ENCODE results near the gene PEPD. TPM values are rescaled to one million over a fixed set of nuclear protein-coding genes. Genes with fewer than 3 reads are reported as not detected.

Gene PEPD
- total and polyA plus RNA-seq, 2 donors (not counting 3 experiments of a cell fraction or from before 2014, with no cell fraction given) = 73.7 to 126 TPM

GRCh38 chr19:33486936-33487811, 34.4 kb downstream of the PEPD start:
- Histone ChIP-seq H3K9ac (replicated peaks; ENCODE audit: extremely low read depth, insufficient read depth, low read length) (no peak overlapping the region), H3K4me3 (replicated peaks in 1 of 3; ENCODE audit: insufficient read depth in 1 of 3, low read depth in 1 of 3, low read length in 3 of 3) (no peak overlapping the region), H3K4me1 (ENCODE audit: control insufficient read depth, extremely low read depth, insufficient read depth, low read length) (peaks cover 4% of the 10 kb centered on the region), H3K27ac (ENCODE audit: insufficient read depth, low read depth, low read length) (no peak overlapping the region), H3K4me2 (ENCODE audit: insufficient read depth, low read length) (no peak overlapping the region), H3K9me3 (replicated peaks; ENCODE audit: control insufficient read depth, insufficient read depth, low read length) (no peaks in the 10 kb centered on the region), H4K20me1 (replicated peaks; ENCODE audit: control insufficient read depth, extremely low read depth, insufficient read depth, low read length) (no peaks in the 10 kb centered on the region), H3K9me1 (replicated peaks; ENCODE audit: control insufficient read depth, extremely low read depth, insufficient read depth, low read length) (no peaks in the 10 kb centered on the region), H3K27me3 (ENCODE audit: control insufficient read depth in 2 of 2, insufficient read depth in 2 of 2, low read length in 2 of 2) (no peaks in the 10 kb centered on the region), H2AFZ (ENCODE audit: low read depth, low read length) (no peak overlapping the region), H3K79me2 (ENCODE audit: control insufficient read depth, insufficient read depth, low read length) (no peaks in the 10 kb centered on the region), H3K36me3 (ENCODE audit: control insufficient read depth in 2 of 2, extremely low read depth in 1 of 2, insufficient read depth in 2 of 2, low read length in 2 of 2) (peaks cover 0 to 2% of the 10 kb centered on the region in 2 experiments)
- ChIA-PET CTCF (no interaction called here), POLR2A (interaction anchor here (0.5 kb wide), 1 partner anchor 34 kb away, joined by 6 read pairs; the partner anchor contains the start of gene PEPD)
- DNase-seq (ENCODE audit: low read depth, low spot score) (no peak), FAIRE-seq (no peak)
- BruUV-seq (replicated peaks) = no TSS peak
- no peak for TF ChIP-seq FOS (IDR thresholded peaks at IDR 0.05; ENCODE audit: borderline replicate concordance, insufficient read depth, low read length)
- TF ChIP-seq EZH2 (IDR thresholded peaks at IDR 0.05; ENCODE audit: borderline replicate concordance, low read depth, low read length, severe bottlenecking) = no peak
- TF ChIP-seq, protein P1, sequence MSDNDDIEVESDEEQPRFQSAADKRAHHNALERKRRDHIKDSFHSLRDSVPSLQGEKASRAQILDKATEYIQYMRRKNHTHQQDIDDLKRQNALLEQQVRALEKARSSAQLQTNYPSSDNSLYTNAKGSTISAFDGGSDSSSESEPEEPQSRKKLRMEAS (IDR thresholded peaks at IDR 0.05; ENCODE audit: insufficient read depth, insufficient read length) = no peak
- no peak for TF ChIP-seq JUN (IDR thresholded peaks at IDR 0.05; ENCODE audit: borderline replicate concordance, insufficient read depth, insufficient read length, low read depth)
- intact Hi-C loops (cut with micrococcal nuclease) (no loop called here), dilution Hi-C loops (cut with MboI; ENCODE audit: extremely low pct_ligation_motif_present, low sequenced_read_pairs) (no loop called here)

GRCh38 chr19:33486407-33486806, 35.2 kb downstream of the PEPD start:
- H3K9me3 ChIP-seq (replicated peaks; ENCODE audit: control insufficient read depth, insufficient read depth, low read length) = no peaks in the 10 kb centered on the region
- ChIA-PET CTCF (no interaction called here), POLR2A (interaction anchor here (0.5 kb wide), 1 partner anchor 35 kb away, joined by 6 read pairs; the partner anchor contains the start of gene PEPD)
- no peak overlapping the region for H3K9ac ChIP-seq (replicated peaks; ENCODE audit: extremely low read depth, insufficient read depth, low read length)
- peaks cover 0 to 2% of the 10 kb centered on the region in 2 experiments for H3K36me3 ChIP-seq (ENCODE audit: control insufficient read depth in 2 of 2, extremely low read depth in 1 of 2, insufficient read depth in 2 of 2, low read length in 2 of 2)
- H2AFZ ChIP-seq (ENCODE audit: low read depth, low read length) = no peak overlapping the region
- H3K4me1 ChIP-seq (ENCODE audit: control insufficient read depth, extremely low read depth, insufficient read depth, low read length) = peaks cover 4% of the 10 kb centered on the region
- dilution Hi-C loops (cut with MboI; ENCODE audit: extremely low pct_ligation_motif_present, low sequenced_read_pairs) = no loop called here
- no TSS peak for BruUV-seq (replicated peaks)
- no peaks in the 10 kb centered on the region for H4K20me1 ChIP-seq (replicated peaks; ENCODE audit: control insufficient read depth, extremely low read depth, insufficient read depth, low read length)
- H3K27ac ChIP-seq (ENCODE audit: insufficient read depth, low read depth, low read length) = no peak overlapping the region
- no peaks in the 10 kb centered on the region for H3K27me3 ChIP-seq (ENCODE audit: control insufficient read depth in 2 of 2, insufficient read depth in 2 of 2, low read length in 2 of 2)
- no peak for TF ChIP-seq GATA2 (IDR thresholded peaks at IDR 0.05; ENCODE audit: insufficient read depth, insufficient read length, low read depth, low read length)
- TF ChIP-seq POLR2AphosphoS5 (IDR thresholded peaks at IDR 0.05; ENCODE audit: insufficient read depth, low read depth, low read length) = no peak
- TF ChIP-seq FOS (IDR thresholded peaks at IDR 0.05; ENCODE audit: borderline replicate concordance, insufficient read depth, low read length) = no peak
- FAIRE-seq = no peak
- H3K4me2 ChIP-seq (ENCODE audit: insufficient read depth, low read length) = no peak overlapping the region
- DNase-seq (ENCODE audit: low read depth, low spot score) = no peak
- no peaks in the 10 kb centered on the region for H3K9me1 ChIP-seq (replicated peaks; ENCODE audit: control insufficient read depth, extremely low read depth, insufficient read depth, low read length)
- no peaks in the 10 kb centered on the region for H3K79me2 ChIP-seq (ENCODE audit: control insufficient read depth, insufficient read depth, low read length)
- intact Hi-C loops (cut with micrococcal nuclease) = no loop called here
- H3K4me3 ChIP-seq (replicated peaks in 1 of 3; ENCODE audit: insufficient read depth in 1 of 3, low read depth in 1 of 3, low read length in 3 of 3) = no peak overlapping the region
